ENCODE measurements around the gene CCT5.

- TF ChIP-seq ZNF513 (tag by site-specific recombination; IDR thresholded peaks at IDR 0.05) (no peak), MEIS1 (CRISPR knock-in tag; IDR thresholded peaks at IDR 0.05; ENCODE audit: borderline replicate concordance) (no peak), HOXA7 (CRISPR knock-in tag; IDR thresholded peaks at IDR 0.05; ENCODE audit: borderline replicate concordance) (no peak), CTCF (tag by site-specific recombination; IDR thresholded peaks at IDR 0.05) (no peak), ZNF138 (tag by site-specific recombination; IDR thresholded peaks at IDR 0.05; ENCODE audit: borderline replicate concordance) (no peak), HOXC10 (CRISPR knock-in tag; IDR thresholded peaks at IDR 0.05) (no peak), ATF2 (tag by site-specific recombination; IDR thresholded peaks at IDR 0.05; ENCODE audit: low read depth) (no peak)
Observed at GRCh38 chr5:10220248-10220647, 29.8 kb upstream of the CCT5 start.
